NCI-H82 treated with DMSO at 0.1 percent for 48 hours (cell line): Measurements from ENCODE around the gene DGKD.
A peak's percentile ranks its signal among the peaks of the same experiment; 100 is the strongest.

ENCODE experiments used
- DNase-seq: peaks from one replicate; lab custom pipeline; 2025; ENCODE audit not compliant: unreplicated experiment; lab: John Stamatoyannopoulos, UW

The DGKD gene

DNA sequence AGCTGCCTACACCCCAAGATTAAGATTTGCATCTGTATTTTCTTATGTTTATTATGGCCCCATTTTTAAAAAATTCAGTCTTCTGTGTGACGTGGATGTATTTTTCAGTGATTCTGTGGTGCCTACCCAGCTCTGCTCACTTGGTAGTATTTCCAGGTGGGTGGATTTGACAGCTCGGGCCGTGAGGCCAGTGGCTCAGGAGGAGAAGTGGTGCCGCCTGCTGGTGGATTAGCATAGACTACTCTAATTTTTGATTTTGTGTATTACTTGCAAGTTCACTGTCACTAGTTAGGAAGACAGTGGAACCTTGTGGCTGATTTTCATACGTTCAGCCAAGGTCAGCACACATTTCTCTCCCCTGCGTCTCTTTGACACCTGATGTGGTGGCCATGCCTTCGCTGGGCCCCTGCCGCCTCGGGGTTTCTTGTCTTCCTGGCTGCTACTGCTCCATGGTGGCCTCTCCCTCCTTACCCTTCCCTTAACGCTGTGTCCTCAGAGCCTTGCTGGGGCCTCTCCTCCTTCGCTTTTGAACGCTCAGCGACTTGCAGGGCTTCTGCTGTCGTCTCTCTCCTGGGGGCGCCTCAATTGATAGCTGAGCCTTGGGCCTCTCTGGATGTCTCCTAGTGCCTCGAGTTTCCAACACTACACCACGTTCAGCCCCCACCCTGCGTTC is 89.4 kb downstream of the DGKD start:
- DNase-seq: peak; percentile 30

- DNase-seq: no peak
Measured at GRCh38 chr2:233444501-233444900, 90.2 kb downstream of the DGKD start.

DNA sequence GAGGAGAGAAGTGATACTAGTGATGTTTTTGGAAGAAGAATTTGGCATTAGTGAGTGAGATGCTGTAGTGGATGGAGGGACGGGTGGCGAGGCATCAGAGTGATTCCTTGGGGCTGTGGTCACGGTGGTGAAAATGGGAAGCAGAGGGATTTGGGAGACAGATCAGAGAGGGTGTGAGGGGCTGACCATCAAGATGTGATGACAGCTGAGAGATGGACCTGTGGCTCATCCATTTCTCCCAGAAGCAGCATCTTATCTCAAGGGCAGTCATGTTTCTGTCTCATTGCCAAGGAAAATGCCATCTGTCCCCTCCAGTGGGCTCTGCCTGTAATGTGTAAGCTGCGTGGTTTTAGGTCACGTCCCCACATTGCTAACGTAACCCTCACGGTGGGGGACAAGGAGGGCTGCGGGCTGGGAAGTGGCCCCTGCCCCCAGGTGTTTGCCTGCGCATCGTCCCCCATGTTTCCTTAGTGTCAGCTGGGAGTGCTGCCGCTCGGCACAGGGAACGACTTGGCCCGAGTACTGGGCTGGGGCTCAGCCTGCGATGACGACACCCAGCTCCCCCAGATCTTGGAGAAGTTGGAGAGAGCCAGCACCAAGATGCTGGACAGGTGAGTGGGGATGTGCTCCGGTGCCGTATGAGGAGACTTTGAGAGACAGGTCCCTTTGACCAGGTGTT is 91.0 kb downstream of the DGKD start:
- no peak for DNase-seq

DNA sequence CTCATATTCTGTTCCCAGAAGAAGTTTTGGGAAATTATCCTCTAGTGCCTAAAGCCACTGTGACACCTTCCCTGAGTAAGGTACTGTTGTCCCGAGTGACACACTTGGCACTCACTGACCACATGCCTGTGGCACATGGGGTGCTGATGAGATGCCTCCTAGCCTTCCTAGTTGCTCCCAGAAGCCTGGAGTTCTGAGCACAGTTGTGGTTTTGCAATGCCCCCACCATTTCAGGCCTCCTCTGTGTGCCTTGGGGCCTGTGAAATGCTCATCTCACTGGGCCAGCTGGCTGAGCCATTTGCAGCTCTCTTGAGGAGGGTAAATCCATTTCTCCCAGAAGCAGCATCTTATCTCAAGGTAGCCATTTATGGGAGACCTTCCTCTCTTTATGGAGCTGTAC is 91.8 kb downstream of the DGKD start:
- DNase-seq: no peak

GRCh38 chr2:233446606-233447305 is 92.5 kb downstream of the DGKD start:
- no peak for DNase-seq

DNA sequence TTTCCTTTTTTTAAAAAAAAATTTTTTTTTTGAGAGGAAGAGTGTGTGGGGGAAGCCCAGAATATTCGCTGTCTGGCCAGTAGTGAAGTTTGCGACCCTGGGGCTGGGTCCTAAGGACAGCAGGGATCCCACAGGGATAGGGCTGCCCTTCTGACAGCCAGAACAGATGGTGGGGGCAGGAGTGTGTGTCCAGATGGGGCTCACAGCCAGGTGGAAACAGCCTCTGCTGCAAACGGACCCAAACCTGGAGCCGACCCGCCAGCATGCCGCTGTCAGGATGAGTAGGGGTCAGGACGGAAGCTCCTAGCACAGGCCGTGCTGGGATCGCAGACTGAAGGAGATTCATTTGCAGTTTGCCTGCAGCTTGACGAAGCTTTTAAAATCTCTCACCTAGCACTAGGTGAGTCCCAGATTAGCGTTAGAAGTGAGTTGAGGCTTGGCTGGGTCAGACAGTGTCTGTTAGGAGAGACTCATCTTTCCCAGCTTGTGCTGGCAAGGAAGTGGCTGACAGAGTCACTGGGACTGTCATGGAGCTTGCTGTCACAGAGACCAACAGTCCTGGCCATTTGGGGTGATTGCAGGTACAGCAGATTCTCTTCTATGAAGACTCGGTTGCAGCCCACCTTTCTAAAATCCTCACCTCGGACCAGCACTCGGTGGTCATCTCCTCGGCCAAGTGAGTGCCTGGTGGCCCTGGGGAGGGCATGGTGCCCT is 93.4 kb downstream of the DGKD start:
- DNase-seq: no peak

- DNase-seq: peak; percentile 2
Measured at GRCh38 chr2:233448220-233448559, 93.9 kb downstream of the DGKD start.

DNA sequence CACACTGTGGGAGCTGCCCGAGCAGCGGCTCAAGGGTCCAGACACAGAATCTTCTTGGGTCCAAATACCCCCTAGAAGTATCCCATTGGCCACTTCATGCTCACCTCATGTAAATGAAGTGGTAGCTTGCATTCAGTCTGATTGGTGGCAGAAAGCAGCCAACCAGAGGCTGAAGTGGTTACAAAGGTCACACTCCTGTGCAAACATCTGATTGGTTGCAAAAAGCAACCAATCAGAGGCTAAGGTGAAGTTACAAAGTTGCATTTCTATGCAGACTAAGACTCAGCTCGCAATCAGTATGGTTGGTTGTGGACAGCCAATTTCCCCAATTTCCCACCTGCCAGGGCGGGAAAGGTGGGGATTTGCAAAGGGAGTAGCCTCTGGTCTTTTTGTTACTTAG is 94.3 kb downstream of the DGKD start:
- DNase-seq: no peak

DNA sequence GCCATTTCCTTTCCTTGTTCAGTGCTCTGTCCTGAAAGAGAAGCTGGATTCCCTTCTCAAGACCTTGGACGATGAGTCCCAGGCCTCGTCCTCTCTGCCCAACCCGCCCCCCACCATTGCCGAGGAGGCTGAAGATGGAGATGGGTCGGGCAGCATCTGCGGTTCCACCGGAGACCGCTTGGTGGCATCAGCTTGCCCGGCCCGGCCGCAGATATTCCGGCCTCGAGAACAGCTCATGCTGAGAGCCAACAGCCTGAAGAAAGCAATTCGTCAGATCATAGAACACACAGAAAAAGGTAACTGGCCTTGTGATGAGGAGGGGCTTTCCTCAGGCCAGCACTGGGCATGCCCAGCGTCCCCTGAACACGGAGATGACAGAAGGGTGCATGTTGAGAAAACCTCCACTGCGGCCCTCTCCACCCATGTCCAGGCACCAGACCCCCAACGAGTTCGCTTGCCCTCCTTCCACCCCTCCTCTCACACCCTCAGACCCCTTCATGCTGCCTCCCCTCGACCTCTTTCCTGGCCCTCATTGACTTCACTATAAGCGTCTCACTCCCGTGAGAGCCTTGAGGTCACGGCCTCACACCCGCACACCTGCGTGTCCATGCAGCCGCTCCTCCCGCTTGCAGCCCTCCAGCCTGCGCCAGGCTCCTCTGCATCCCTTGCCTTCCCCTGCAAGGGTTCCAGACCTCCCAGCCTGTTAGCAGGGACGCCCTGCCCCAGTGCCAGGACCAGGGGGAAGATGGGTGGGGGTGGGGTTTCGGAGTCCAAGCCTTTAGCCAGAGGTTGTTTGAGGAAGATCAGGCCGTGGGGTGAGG is 95.0 kb downstream of the DGKD start:
- no peak for DNase-seq

GRCh38 chr2:233449921-233450863 is 95.9 kb downstream of the DGKD start:
- no peak for DNase-seq

DNA sequence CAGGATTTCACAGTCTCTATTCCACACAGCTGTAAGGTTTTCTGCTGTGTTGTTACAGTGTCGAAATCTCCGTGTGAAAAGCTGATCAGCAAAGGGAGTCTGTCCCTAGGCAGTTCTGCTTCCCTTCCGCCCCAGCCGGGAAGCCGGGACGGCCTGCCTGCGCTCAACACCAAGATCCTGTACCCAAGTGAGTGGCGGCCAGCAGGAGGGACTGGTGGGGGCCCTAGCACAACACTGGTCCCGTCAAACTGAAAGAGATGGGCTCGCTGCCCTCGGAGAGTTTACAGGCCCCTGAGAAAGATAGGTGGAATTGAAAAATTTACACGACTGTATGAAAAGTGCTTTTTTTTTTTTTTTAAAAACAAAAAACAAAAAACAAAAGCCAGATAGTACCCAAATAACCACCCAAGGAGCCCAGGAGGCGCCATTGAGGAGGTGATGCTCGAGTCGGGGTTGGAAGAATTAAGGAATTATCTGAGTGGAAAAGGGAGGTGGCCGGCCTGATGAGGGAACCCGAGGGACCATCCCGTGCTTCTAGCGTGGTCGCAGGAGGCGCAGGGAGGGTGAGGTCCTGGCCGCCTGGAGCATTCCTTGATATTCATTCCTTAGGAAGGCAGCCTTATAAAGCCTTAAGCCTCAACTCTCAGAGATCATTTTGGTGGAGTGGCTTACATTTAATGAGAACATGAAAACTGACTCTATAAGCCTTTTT is 96.7 kb downstream of the DGKD start:
- DNase-seq: no peak

DNA sequence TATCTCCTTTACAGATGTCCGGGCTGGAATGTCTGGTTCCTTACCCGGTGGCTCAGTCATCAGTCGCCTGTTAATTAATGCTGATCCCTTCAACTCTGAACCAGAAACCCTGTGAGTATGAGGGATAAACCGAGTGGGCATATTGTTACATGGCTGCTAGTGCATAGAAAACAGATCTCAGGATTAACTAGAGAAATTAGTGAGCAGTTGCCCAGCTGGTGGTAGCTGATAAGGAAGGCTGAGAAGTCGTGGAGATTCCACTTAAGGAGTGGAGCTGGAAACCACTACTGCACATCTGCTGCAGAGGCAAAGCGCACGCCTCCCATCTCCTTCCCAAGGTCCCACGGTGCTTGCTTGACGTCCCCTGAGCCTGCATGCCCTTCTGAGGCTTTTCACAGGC is 97.7 kb downstream of the DGKD start:
- DNase-seq: peak; percentile 74

- no peak for DNase-seq
Measured at GRCh38 chr2:233453111-233453915, 99.0 kb downstream of the DGKD start.

DNA sequence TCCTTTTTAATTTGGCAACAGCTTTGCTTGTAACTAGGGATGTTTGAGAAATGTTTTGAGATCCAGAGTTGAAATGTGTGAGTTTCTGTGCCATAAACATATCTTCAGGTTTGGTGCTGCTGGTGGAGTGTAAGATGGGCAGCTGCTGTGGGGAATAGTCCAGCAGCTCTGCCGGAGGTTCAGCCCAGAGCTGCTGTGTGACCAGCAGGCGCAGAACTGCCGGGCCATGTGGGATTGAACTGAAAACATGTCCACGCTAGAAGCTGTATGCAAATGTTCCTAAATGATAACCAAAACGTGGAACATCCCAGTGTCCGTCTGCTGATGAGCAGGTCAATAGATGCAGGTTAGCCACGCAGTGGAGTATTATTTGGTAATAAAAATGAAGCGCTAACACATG is 99.6 kb downstream of the DGKD start:
- DNase-seq: no peak

- DNase-seq: no peak
Measured at GRCh38 chr2:233455006-233455405, 100.7 kb downstream of the DGKD start.

- DNase-seq: no peak
Measured at GRCh38 chr2:233455491-233455890, 101.2 kb downstream of the DGKD start.

DNA sequence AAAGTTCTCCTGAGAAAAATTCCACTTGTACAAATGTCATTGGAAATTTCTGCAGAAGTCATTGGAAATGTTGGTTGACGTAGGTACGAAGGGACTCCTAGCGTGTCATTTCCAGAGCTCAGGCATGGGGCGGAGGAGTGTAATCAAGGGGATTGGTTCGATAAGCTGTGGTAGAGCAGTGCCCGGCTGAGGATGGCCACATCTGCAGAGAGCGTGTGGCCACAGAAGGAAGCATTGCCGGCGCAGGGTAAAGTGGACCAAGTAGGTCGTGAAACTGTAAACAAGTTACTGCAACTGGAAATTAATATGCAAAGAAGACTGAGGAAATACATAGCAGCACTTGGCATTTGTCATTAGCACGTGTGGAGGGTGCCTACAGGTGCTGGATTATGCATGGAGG is 101.8 kb downstream of the DGKD start:
- DNase-seq: no peak

DNA sequence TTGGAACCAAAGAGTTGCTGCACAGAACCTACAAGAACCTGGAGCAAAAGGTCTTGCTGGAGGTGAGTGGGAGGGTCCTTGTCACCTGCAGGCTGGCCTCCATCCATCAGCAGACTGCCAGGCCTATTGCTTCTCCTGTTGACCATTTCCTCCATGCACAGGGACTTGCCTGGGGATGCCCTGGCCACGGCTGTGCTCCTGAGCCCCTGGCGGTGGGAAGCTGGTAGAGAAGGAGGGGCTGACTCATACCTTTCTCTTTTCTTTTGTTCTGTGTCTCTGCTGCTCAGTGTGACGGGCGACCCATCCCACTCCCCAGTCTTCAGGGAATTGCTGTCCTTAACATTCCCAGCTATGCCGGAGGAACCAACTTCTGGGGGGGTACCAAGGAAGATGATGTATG is 102.6 kb downstream of the DGKD start:
- no peak for DNase-seq
